ENCODE data around the gene AGBL2.

Gene AGBL2

DNA sequence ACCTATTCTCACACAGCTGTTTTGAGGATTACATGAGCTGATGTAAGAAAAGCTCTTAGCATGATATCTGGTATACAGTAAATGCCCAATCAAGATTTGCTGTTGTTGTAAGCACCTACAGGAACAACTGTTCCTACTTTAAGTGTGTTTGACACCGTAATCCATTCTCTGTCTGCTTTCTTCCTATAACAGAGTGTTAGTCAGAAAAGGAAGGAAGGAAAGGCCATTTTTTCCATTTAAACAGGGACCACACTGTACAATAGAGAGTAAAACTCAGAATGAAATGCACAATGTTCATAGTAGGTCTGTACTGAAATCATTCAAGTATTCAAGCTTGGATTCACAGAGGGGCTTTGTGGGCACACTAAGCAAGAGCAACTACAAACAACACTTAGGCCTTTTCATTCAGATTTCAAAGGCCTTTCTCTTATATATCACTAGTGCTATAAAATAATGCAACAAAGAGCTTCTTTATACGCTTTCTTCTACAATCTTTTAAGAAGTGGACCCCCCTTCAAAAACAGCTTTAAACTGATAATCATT, 94.3 kb downstream of the AGBL2 start:
- no peak for DNase-seq

DNA sequence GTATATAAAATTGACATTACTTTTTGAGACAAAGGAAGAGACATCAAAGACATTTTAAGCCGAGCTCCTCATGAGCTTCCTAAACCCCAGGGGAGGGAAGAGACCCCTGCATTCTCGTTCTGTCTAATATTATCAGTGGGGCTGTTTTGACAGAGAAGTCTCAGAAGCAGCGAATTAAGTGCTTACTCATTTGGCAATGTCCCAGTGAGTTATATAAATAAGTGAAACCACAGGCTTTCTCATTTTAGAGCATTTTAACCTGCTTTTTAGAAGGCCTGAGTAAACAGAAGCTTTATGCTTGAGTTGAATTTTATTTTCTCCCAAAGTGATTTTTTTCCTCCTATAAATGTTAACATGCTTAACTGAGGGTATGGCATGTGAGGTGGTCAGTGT, 97.8 kb downstream of the AGBL2 start:
- no peak for DNase-seq

DNA sequence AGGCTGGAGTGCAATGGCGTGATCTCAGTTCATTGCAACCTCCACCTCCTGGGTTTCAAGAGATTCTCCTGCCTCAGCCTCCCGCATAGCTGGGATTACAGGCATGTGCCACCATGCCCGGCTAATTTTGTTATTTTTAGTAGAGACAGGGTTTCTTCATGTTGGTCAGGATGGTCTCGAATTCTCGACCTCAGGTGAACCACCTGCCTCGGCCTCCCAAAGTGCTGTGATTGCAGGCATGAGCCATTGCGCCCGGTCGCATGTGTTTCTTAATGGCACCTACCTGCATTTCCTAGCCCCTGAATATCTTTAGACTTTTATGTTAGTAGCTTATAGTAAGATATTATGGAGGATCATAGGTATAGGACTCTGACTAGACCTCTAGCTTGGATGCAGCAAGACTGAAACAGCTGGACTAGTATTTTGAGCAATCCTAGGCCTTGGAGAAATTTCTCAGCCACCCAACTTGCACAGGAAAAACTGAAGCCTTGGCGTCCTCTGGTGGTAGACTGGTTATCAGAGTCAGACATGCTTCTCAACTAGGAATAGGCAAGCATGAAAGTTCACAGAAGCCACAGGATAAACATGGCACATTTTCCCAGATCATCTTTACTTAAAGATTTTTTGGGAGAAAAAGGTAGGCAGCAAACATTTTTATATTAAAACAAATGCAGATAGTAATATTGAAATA, 98.3 kb downstream of the AGBL2 start:
- DNase-seq: peak; percentile 7

- DNase-seq: no peak
Observed at GRCh38 chr11:47615249-47615648, 99.9 kb downstream of the AGBL2 start.

- DNase-seq: no peak
Observed at GRCh38 chr11:47611348-47611794, 103.8 kb downstream of the AGBL2 start.

DNA sequence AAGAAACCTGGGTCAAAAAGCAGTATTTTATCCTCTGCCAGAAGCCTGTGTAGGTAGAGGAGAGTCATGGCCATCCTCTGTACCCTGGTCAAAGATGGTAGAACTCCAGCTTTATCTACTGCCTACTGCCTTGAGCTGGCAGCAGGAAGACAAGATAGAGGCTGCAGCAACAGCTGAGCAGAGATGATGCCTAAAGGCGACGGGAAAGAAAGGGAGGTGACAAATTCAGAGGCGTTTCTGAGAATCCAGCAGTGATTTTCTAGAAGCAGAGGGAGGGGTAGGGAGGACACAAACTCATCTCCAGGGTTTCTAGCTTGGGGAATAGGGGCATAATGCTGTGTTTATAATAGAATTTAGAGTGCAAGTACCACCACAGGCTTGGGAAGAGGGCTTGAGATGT, 105.5 kb downstream of the AGBL2 start:
- no peak for DNase-seq
